Kidney epithelial cell (primary cell): ENCODE data around the gene PCBP3. TPM values are rescaled to one million over a fixed set of nuclear protein-coding genes. Genes with fewer than 3 reads are reported as not detected.

Experiments used
- DNase-seq: peaks from one replicate; pipeline ENCODE4 v3.0.0-alpha.2; 2010; ENCODE audit warnings: low read depth
- H3K27me3 ChIP-seq: 2 replicates; pipeline ENCODE4 v1.6.0; 2011; ENCODE audit warnings: low read length; ENCODE audit not compliant: control insufficient read depth, insufficient read depth
- H3K36me3 ChIP-seq: 2 replicates; pipeline ENCODE4 v1.5.1; 2011; ENCODE audit warnings: low read length; ENCODE audit not compliant: control insufficient read depth, insufficient read depth
- H3K4me3 ChIP-seq: 2 replicates; pipeline ENCODE4 v1.5.1; 2011; ENCODE audit warnings: low read depth, mild to moderate bottlenecking, control low read depth, low read length
- CTCF ChIP-seq: IDR thresholded peaks from 2 replicates; pipeline ENCODE4 v1.5.1; 2011; ENCODE audit warnings: mild to moderate bottlenecking, moderate library complexity, low read length, control low read depth, inconsistent platforms; ENCODE audit not compliant: insufficient read depth, poor library complexity, severe bottlenecking
- total RNA-seq: library from RNA; depleted of rRNA; stranded (reverse); fragments of >200 nt; gene quantifications from 2 replicates; pipeline ENCODE4 v1.2.3, GENCODE V29; 2015

The PCBP3 gene
- total RNA-seq, 1 donor from 2014 or later = 1.3 TPM

DNA sequence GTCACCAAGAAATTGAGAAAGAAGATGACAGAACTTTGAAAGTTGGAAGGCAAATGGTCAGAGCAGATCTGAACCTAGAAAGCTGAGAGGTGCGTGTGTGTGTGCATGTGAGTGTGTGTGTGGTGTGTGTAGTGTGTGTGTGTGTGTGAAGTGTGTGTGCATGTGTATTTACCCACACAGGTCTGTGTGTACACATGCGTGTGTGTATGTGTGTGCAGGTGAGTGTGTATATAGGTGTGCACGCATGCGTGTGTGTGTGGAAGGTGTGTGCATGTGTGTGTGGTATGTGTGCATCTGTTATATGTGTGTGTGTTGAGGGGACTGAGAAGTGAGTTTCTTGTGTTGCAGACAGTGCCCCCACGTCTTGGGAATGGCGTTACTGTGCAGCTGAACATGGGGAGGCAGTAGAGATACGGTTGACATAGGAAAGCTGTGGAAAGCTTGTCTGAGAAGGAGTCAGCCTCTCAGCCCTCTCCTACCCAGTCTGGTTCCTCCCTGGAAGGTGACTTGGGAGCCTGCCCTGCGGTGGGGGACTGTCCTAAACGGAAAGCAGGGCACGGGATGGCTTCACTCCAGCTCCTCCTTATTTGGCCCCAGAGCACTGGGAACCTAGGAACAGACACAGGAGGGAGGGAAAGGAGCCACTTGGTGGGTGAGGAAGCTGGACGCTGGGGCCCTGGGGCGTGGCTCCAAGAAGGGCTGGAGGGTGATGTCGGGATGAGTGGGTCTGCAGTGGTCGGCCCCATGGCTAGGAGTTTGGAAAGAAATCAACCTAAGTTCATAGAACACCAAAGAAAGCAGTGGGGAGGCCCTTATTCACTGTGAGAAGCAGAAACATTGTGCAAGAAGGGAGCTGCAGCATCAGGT lies 97.2 kb downstream of the PCBP3 start:
- no peak for TF ChIP-seq CTCF

DNA sequence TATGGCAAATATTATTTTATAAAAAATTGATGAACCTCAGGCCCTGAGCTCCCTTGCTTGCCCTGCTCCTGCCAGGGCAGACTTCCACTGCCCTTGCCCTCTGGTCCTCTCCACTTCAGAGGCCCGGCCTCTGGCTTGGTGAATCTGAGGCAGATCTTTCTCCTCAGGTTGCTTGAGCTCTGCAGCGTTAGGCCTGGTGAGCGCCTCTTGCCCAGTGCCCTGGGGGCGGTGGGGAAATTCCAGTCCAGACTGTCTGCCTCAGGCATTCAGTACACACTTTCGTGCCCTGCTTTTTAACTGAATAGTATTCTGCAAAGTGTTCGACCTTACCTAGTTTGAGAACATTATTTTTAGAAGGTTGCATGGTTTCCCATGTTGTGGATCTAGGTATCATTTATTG lies 98.2 kb downstream of the PCBP3 start:
- Histone ChIP-seq H3K4me3 (no peak overlapping the region), H3K36me3 (no peaks in the 10 kb centered on the region), H3K27me3 (peaks cover 5% of the 10 kb centered on the region)
- no peak for DNase-seq
- no peak for TF ChIP-seq CTCF

More for the DNA sequence above, 97.2 kb downstream of the PCBP3 start:
- no peak for DNase-seq
- Histone ChIP-seq H3K4me3 (no peak overlapping the region), H3K27me3 (peaks cover 5% of the 10 kb centered on the region), H3K36me3 (no peaks in the 10 kb centered on the region)

GRCh38 chr21:45742247-45742646 lies 98.7 kb downstream of the PCBP3 start:
- H3K36me3 ChIP-seq = no peaks in the 10 kb centered on the region
- H3K4me3 ChIP-seq = no peak overlapping the region
- TF ChIP-seq CTCF = no peak
- peaks cover 3% of the 10 kb centered on the region for H3K27me3 ChIP-seq
- DNase-seq = no peak

DNA sequence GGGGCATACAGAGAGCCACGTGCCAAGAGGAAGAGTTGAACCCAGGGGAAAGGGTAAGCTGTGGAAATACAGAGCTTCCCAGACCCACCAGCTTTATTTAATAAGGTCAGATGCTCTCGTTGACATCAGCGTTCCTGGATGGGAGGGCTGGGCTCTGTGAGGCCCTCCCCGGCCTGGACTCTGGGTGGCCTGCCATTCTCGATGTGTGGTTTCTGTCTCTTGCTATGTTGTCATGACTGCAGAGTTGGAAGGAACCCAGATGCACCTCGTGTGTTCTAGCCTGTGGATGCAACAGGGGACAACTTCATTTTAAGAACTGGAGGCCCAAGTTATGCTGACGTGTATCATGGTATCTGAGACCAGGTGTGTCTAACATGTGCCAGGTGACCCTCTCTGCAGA lies 101.7 kb downstream of the PCBP3 start:
- TF ChIP-seq CTCF = no peak
- H3K27me3 ChIP-seq = no peaks in the 10 kb centered on the region
- H3K4me3 ChIP-seq = no peak overlapping the region
- H3K36me3 ChIP-seq = no peaks in the 10 kb centered on the region
- DNase-seq = no peak

- H3K36me3 ChIP-seq = no peaks in the 10 kb centered on the region
- DNase-seq = no peak
Observed at GRCh38 chr21:45747233-45747766, 103.8 kb downstream of the PCBP3 start.

More at GRCh38 chr21:45747233-45747766, 103.8 kb downstream of the PCBP3 start:
- Histone ChIP-seq H3K27me3 (no peaks in the 10 kb centered on the region), H3K4me3 (no peak overlapping the region)
- TF ChIP-seq CTCF = no peak
